Activated CD8-positive, alpha-beta T cell treated with anti-CD3 and anti-CD28 coated beads for 36 hours (primary cell): ENCODE measurements around the gene NUDCD3. TPM values are rescaled to one million over a fixed set of nuclear protein-coding genes. Genes with fewer than 3 reads are reported as not detected.

Experiments
- ATAC-seq: fragments of 200-7000 bp; cut with Tn5 transposase; one replicate; pipeline ENCODE4 v1.10.0; 2021; ENCODE audit warnings: mild to moderate bottlenecking, moderate library complexity
- CTCF ChIA-PET: fragments of 350-600 bp; sonication (Branson Sonifier 250); formaldehyde crosslinking; loops from one replicate; lab custom pipeline; 2021; ENCODE audit warnings: antibody characterized with exemption; lab: Charles Lee
- POLR2A ChIA-PET: fragments of 350-600 bp; sonication (Branson Sonifier 250); formaldehyde crosslinking; loops from one replicate; lab custom pipeline; 2021; ENCODE audit warnings: antibody characterized with exemption; lab: Charles Lee
- DNase-seq: peaks from one replicate; pipeline ENCODE4 v3.0.0-alpha.2; 2020
- H3K27ac Mint-ChIP-seq: one replicate; pipeline ENCODE4 v1.8.0; 2021; ENCODE audit warnings: mild to moderate bottlenecking, mixed read lengths
- H3K27me3 Mint-ChIP-seq: one replicate; pipeline ENCODE4 v1.8.0; 2021; ENCODE audit warnings: mixed read lengths
- H3K36me3 Mint-ChIP-seq: one replicate; pipeline ENCODE4 v1.8.0; 2021; ENCODE audit warnings: low read depth, mixed read lengths
- H3K4me1 Mint-ChIP-seq: one replicate; pipeline ENCODE4 v1.8.0; 2021; ENCODE audit warnings: low read depth, mixed read lengths
- H3K4me3 Mint-ChIP-seq: one replicate; pipeline ENCODE4 v1.8.0; 2021; ENCODE audit warnings: mild to moderate bottlenecking, moderate library complexity, mixed read lengths
- H3K9me3 Mint-ChIP-seq: one replicate; pipeline ENCODE4 v1.8.0; 2021; ENCODE audit warnings: mixed read lengths
- CTCF ChIP-seq: fragments of 200-600 bp; IDR thresholded peaks from one replicate; pipeline ENCODE4 v1.8.0; 2022; ENCODE audit warnings: antibody characterized with exemption, mild to moderate bottlenecking
- intact Hi-C: fragments of 100-400 bp; cut with micrococcal nuclease; formaldehyde crosslinking; loops from one replicate; pipeline ENCODE4 v1.10.0; 2022
- total RNA-seq, 2 experiments: library from RNA; stranded (reverse); gene quantifications; one replicate each; pipeline ENCODE4 v1.2.3, GENCODE V29; 2021

The NUDCD3 gene
- total RNA-seq, 2 experiments from 2014 or later, result 102 to 107 TPM

- peaks cover 12% of the 10 kb centered on the region for H3K27me3 Mint-ChIP-seq
- intact Hi-C loops, result no loop called here
- ChIA-PET CTCF (interaction anchor here (1.2 to 3.3 kb wide), 9 partner anchors 9 to 218 kb away, joined by 3 to 14 read pairs (median 4); no protein-coding TSS in a partner anchor), POLR2A (interaction anchor here (1.0 kb wide), 1 partner anchor 22 kb away, joined by 3 read pairs; no protein-coding TSS in a partner anchor)
- no peak for DNase-seq
- ATAC-seq, result no peak
- H3K27ac Mint-ChIP-seq, result no peak overlapping the region
- no peaks in the 10 kb centered on the region for H3K4me1 Mint-ChIP-seq
- H3K36me3 Mint-ChIP-seq, result no peaks in the 10 kb centered on the region
- H3K9me3 Mint-ChIP-seq, result peaks cover 8% of the 10 kb centered on the region
- TF ChIP-seq CTCF, result no peak
- no peak overlapping the region for H3K4me3 Mint-ChIP-seq
These were observed 142.8 kb downstream of the NUDCD3 start for GRCh38 chr7:44347546-44348114.

GRCh38 chr7:44346063-44346462, 144.4 kb downstream of the NUDCD3 start:
- ATAC-seq (no peak), DNase-seq (no peak)
- Mint-ChIP-seq H3K4me3 (no peak overlapping the region), H3K36me3 (no peaks in the 10 kb centered on the region), H3K9me3 (peaks cover 8% of the 10 kb centered on the region), H3K27me3 (peaks cover 12% of the 10 kb centered on the region), H3K27ac (no peak overlapping the region), H3K4me1 (no peaks in the 10 kb centered on the region)
- POLR2A ChIA-PET, result interaction anchor here (0.9 kb wide), 1 partner anchor 144 kb away, joined by 3 read pairs; no protein-coding TSS in a partner anchor
- TF ChIP-seq CTCF, result no peak
- CTCF ChIA-PET, result interaction anchor here (1.4 to 2.0 kb wide), 2 partner anchors 105 to 220 kb away, joined by 4 to 9 read pairs; no protein-coding TSS in a partner anchor
- intact Hi-C loops, result no loop called here

GRCh38 chr7:44341401-44341800, 149.1 kb downstream of the NUDCD3 start:
- TF ChIP-seq CTCF, result no peak
- intact Hi-C loops, result no loop called here
- ATAC-seq (no peak), DNase-seq (no peak)
- CTCF ChIA-PET, result no interaction called here
- POLR2A ChIA-PET, result no interaction called here
- H3K27ac Mint-ChIP-seq, result no peak overlapping the region
- H3K36me3 Mint-ChIP-seq, result no peaks in the 10 kb centered on the region
- no peak overlapping the region for H3K4me3 Mint-ChIP-seq
- peaks cover 2% of the 10 kb centered on the region for H3K27me3 Mint-ChIP-seq
- H3K9me3 Mint-ChIP-seq, result peaks cover 8% of the 10 kb centered on the region
- no peaks in the 10 kb centered on the region for H3K4me1 Mint-ChIP-seq

- peaks cover 6% of the 10 kb centered on the region for H3K27me3 Mint-ChIP-seq
- no peak overlapping the region for H3K4me3 Mint-ChIP-seq
- TF ChIP-seq CTCF, result no peak
- H3K9me3 Mint-ChIP-seq, result peaks cover 16% of the 10 kb centered on the region
- intact Hi-C loops, result no loop called here
- H3K27ac Mint-ChIP-seq, result no peak overlapping the region
- ATAC-seq (no peak), DNase-seq (no peak)
- POLR2A ChIA-PET, result interaction anchor here (0.6 kb wide), 1 partner anchor 10 kb away, joined by 3 read pairs; no protein-coding TSS in a partner anchor
- no peaks in the 10 kb centered on the region for H3K36me3 Mint-ChIP-seq
- H3K4me1 Mint-ChIP-seq, result no peaks in the 10 kb centered on the region
- CTCF ChIA-PET, result interaction anchor here (1.5 kb wide), 2 partner anchors 11 to 98 kb away, joined by 3 to 4 read pairs; no protein-coding TSS in a partner anchor
These were observed 151.9 kb downstream of the NUDCD3 start for GRCh38 chr7:44338600-44338999.

GRCh38 chr7:44336491-44336890, 154.0 kb downstream of the NUDCD3 start:
- Mint-ChIP-seq H3K4me3 (no peak overlapping the region), H3K9me3 (peaks cover 16% of the 10 kb centered on the region), H3K27ac (no peak overlapping the region), H3K27me3 (peaks cover 6% of the 10 kb centered on the region), H3K4me1 (no peaks in the 10 kb centered on the region), H3K36me3 (no peaks in the 10 kb centered on the region)
- POLR2A ChIA-PET, result no interaction called here
- TF ChIP-seq CTCF, result no peak
- intact Hi-C loops, result no loop called here
- DNase-seq (no peak), ATAC-seq (no peak)
- CTCF ChIA-PET, result no interaction called here
